CD4-positive, alpha-beta memory T cell (primary cell): ENCODE data around the gene ATP13A3. TPM values are rescaled to one million over a fixed set of nuclear protein-coding genes. Genes with fewer than 3 reads are reported as not detected.

Experiments used
- CTCF ChIA-PET: fragments of 350-600 bp; sonication (Branson Sonifier 250); formaldehyde crosslinking; loops from one replicate; lab custom pipeline; 2021; ENCODE audit warnings: inconsistent platforms; ENCODE audit not compliant: partially characterized antibody; lab: Charles Lee
- POLR2A ChIA-PET: fragments of 350-600 bp; sonication (Branson Sonifier 250); formaldehyde crosslinking; loops from one replicate; lab custom pipeline; 2021; ENCODE audit not compliant: partially characterized antibody; lab: Charles Lee
- DNase-seq, 5 donors: peaks; one replicate each; pipeline versions ENCODE4 v3.0.0 to v3.0.0-alpha.2; 2020 to 2022; ENCODE audit warnings: mixed read lengths in 1 of 5
- H3K27ac ChIP-seq: one replicate; pipeline ENCODE4 v1.7.0; 2013; ENCODE audit warnings: low read depth, low read length
- H3K27me3 ChIP-seq: 2 replicates; pipeline ENCODE4 v1.7.0; 2013; ENCODE audit warnings: mild to moderate bottlenecking, low read length, moderate library complexity; ENCODE audit not compliant: insufficient read depth
- H3K36me3 ChIP-seq: 2 replicates; pipeline ENCODE4 v1.7.0; 2013; ENCODE audit warnings: mild to moderate bottlenecking, low read length, moderate library complexity; ENCODE audit not compliant: insufficient read depth
- H3K4me1 ChIP-seq: 2 replicates; pipeline ENCODE4 v1.7.0; 2013; ENCODE audit warnings: mild to moderate bottlenecking, low read length, moderate library complexity; ENCODE audit not compliant: insufficient read depth
- H3K4me3 ChIP-seq, 2 donors: one replicate each; pipeline ENCODE4 v1.7.0; 2013; ENCODE audit warnings: low read length in 2 of 2, mild to moderate bottlenecking in 1 of 2
- H3K9me3 ChIP-seq, 2 donors: one replicate each; pipeline ENCODE4 v1.7.0; 2013; ENCODE audit warnings: low read length in 2 of 2, control low read depth in 1 of 2; ENCODE audit not compliant: control insufficient read depth in 1 of 2
- H3K27ac Mint-ChIP-seq, 7 donors: one replicate each; pipeline ENCODE4 v1.8.0; 2020 to 2021; ENCODE audit warnings: mixed read lengths in 7 of 7, mild to moderate bottlenecking in 6 of 7, inconsistent platforms in 3 of 7, moderate library complexity in 3 of 7
- H3K27me3 Mint-ChIP-seq, 2 donors: one replicate each; pipeline ENCODE4 v1.8.0; 2020 to 2021; ENCODE audit warnings: mixed read lengths in 2 of 2
- H3K36me3 Mint-ChIP-seq, 2 donors: one replicate each; pipeline ENCODE4 v1.8.0; 2020 to 2021; ENCODE audit warnings: mixed read lengths in 2 of 2, inconsistent platforms in 1 of 2, mild to moderate bottlenecking in 1 of 2
- H3K4me1 Mint-ChIP-seq, 4 donors: one replicate each; pipeline ENCODE4 v1.8.0; 2020 to 2021; ENCODE audit warnings: mixed read lengths in 4 of 4, mild to moderate bottlenecking in 1 of 4
- H3K4me3 Mint-ChIP-seq, 8 donors: one replicate each; pipeline ENCODE4 v1.8.0; 2020 to 2021; ENCODE audit warnings: mixed read lengths in 8 of 8, mild to moderate bottlenecking in 7 of 8, moderate library complexity in 6 of 8, inconsistent platforms in 3 of 8
- H3K9me3 Mint-ChIP-seq, 8 donors: one replicate each; pipeline ENCODE4 v1.8.0; 2020 to 2021; ENCODE audit warnings: mixed read lengths in 8 of 8, mild to moderate bottlenecking in 5 of 8, inconsistent platforms in 3 of 8, moderate library complexity in 1 of 8
- intact Hi-C: fragments of 100-400 bp; cut with micrococcal nuclease; formaldehyde crosslinking; loops from one replicate; pipeline ENCODE4 v1.15.1; 2023
- polyA plus RNA-seq, 2 donors: library from polyadenylated mRNA; unstranded; fragments of 300-500 nt; fragmentation: Illumina TruSeq; gene quantifications; one replicate each; pipeline ENCODE4 v1.2.3, GENCODE V29; 2021
- total RNA-seq, 2 experiments: library from RNA; stranded (reverse); gene quantifications; one replicate each; pipeline ENCODE4 v1.2.3, GENCODE V29; 2021

The ATP13A3 gene
- total and polyA plus RNA-seq, 4 experiments from 2014 or later: 6.7 to 62.7 (median 36.0) TPM

- POLR2A ChIA-PET: no interaction called here
Observed at GRCh38 chr3:194379651-194380050, 107.2 kb downstream of the ATP13A3 start.

GRCh38 chr3:194379231-194379630 is 107.6 kb downstream of the ATP13A3 start:
- CTCF ChIA-PET: interaction anchor here (1.0 kb wide), 1 partner anchor 36 kb away, joined by 4 read pairs; no protein-coding TSS in a partner anchor

More at GRCh38 chr3:194379651-194380050, 107.2 kb downstream of the ATP13A3 start:
- Histone ChIP-seq H3K9me3 (no peaks in the 10 kb centered on the region), H3K4me1 (no peaks in the 10 kb centered on the region), H3K4me3 (no peak overlapping the region), H3K27ac (no peak overlapping the region), H3K27me3 (peaks cover 5% of the 10 kb centered on the region), H3K36me3 (no peaks in the 10 kb centered on the region)
- DNase-seq: no peak
- Mint-ChIP-seq H3K9me3 (no peaks in the 10 kb centered on the region), H3K27ac (no peak overlapping the region), H3K27me3 (peaks cover 13 to 25% of the 10 kb centered on the region in 2 donors), H3K36me3 (no peaks in the 10 kb centered on the region), H3K4me1 (no peaks in the 10 kb centered on the region), H3K4me3 (no peak overlapping the region)
- CTCF ChIA-PET: no interaction called here
- intact Hi-C loops: no loop called here

GRCh38 chr3:194377708-194378107 is 109.1 kb downstream of the ATP13A3 start:
- Mint-ChIP-seq H3K4me1 (no peaks in the 10 kb centered on the region), H3K4me3 (no peak overlapping the region), H3K36me3 (no peaks in the 10 kb centered on the region), H3K27me3 (peaks cover 13 to 23% of the 10 kb centered on the region in 2 donors), H3K9me3 (no peaks in the 10 kb centered on the region), H3K27ac (no peak overlapping the region)
- Histone ChIP-seq H3K4me1 (no peaks in the 10 kb centered on the region), H3K27me3 (peaks cover 5% of the 10 kb centered on the region), H3K36me3 (no peaks in the 10 kb centered on the region), H3K4me3 (no peak overlapping the region), H3K27ac (no peak overlapping the region), H3K9me3 (no peaks in the 10 kb centered on the region)
- no peak for DNase-seq
- ChIA-PET CTCF (interaction anchor here (0.9 kb wide), 1 partner anchor 34 kb away, joined by 3 read pairs; no protein-coding TSS in a partner anchor), POLR2A (no interaction called here)
- intact Hi-C loops: no loop called here

More at GRCh38 chr3:194379231-194379630, 107.6 kb downstream of the ATP13A3 start:
- Mint-ChIP-seq H3K36me3 (no peaks in the 10 kb centered on the region), H3K9me3 (no peaks in the 10 kb centered on the region), H3K27me3 (peaks cover 13 to 25% of the 10 kb centered on the region in 2 donors), H3K27ac (no peak overlapping the region), H3K4me1 (no peaks in the 10 kb centered on the region), H3K4me3 (no peak overlapping the region)
- no peak overlapping the region for H3K27ac ChIP-seq
- DNase-seq: no peak
- H3K9me3 ChIP-seq: no peaks in the 10 kb centered on the region
- intact Hi-C loops: no loop called here
- H3K36me3 ChIP-seq: no peaks in the 10 kb centered on the region
- no peaks in the 10 kb centered on the region for H3K4me1 ChIP-seq
- H3K4me3 ChIP-seq: no peak overlapping the region
- POLR2A ChIA-PET: no interaction called here
- peaks cover 5% of the 10 kb centered on the region for H3K27me3 ChIP-seq

DNA sequence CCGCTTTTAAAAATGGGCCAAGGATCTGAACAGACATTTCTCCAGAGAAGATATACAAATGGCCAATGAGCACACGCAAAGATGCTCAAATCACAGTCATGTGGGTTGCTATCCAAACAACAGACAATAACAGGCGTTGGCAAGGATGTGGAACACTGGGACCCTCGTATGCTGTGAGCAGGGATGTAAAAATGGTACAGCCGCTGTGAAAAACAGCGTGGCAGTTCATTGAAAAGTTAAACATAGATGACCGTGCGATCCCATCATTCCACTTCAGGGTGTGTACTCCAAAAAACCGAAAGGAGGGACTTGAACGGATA is 110.6 kb downstream of the ATP13A3 start:
- POLR2A ChIA-PET: no interaction called here

DNA sequence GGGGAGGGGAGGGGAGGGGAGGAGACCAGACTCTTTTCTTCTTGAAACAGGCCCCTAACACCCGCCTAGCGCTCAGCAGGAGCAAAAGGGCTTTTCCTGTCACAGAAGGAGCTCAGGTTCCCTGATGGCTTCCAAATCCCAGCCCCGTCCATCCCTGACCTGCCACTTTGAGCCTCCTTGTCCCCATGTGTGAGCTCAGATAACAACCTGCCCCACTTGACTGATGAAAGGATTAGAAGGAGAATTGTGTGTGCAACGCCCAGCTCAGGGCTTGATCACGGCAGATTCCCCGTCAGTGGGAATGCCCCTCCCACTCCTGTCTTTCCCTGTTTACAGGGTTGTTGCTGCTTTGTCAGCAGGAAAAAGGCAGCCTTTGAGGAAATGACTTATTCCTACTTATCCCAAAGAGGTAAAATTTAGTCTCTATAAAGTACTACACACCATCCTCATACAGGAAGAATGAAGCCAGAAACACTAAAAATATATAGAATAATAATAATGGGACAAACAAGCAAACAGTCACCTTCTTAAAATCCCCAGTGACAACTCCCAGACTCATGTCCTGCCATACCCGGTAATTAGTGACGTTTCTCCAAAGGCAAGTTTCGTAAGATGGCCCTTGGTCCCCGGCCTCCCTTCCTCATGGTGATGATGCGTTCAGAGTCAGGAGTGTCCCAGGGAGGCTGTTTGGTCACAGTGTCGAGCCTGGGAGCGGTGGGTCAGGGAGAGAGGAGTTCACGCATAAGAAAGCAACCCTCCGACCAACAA is 111.1 kb downstream of the ATP13A3 start:
- H3K9me3 ChIP-seq: no peaks in the 10 kb centered on the region
- H3K4me1 ChIP-seq: no peaks in the 10 kb centered on the region
- POLR2A ChIA-PET: no interaction called here
- intact Hi-C loops: no loop called here
- H3K27ac ChIP-seq: no peak overlapping the region
- H3K4me1 Mint-ChIP-seq: no peaks in the 10 kb centered on the region
- H3K9me3 Mint-ChIP-seq: no peaks in the 10 kb centered on the region
- no peak overlapping the region for H3K4me3 Mint-ChIP-seq
- no peak for DNase-seq
- H3K36me3 Mint-ChIP-seq: no peaks in the 10 kb centered on the region
- no peak overlapping the region for H3K4me3 ChIP-seq
- peaks cover 21 to 27% of the 10 kb centered on the region in 2 donors for H3K27me3 Mint-ChIP-seq
- no peaks in the 10 kb centered on the region for H3K36me3 ChIP-seq
- CTCF ChIA-PET: no interaction called here
- H3K27me3 ChIP-seq: peaks cover 5% of the 10 kb centered on the region
- H3K27ac Mint-ChIP-seq: no peak overlapping the region

More for the DNA sequence above, 110.6 kb downstream of the ATP13A3 start:
- Mint-ChIP-seq H3K9me3 (no peaks in the 10 kb centered on the region), H3K36me3 (no peaks in the 10 kb centered on the region), H3K4me3 (no peak overlapping the region), H3K4me1 (no peaks in the 10 kb centered on the region), H3K27ac (no peak overlapping the region), H3K27me3 (peaks cover 20 to 25% of the 10 kb centered on the region in 2 donors)
- peaks cover 5% of the 10 kb centered on the region for H3K27me3 ChIP-seq
- no peaks in the 10 kb centered on the region for H3K36me3 ChIP-seq
- intact Hi-C loops: no loop called here
- CTCF ChIA-PET: no interaction called here
- no peaks in the 10 kb centered on the region for H3K4me1 ChIP-seq
- H3K27ac ChIP-seq: no peak overlapping the region
- no peaks in the 10 kb centered on the region for H3K9me3 ChIP-seq
- H3K4me3 ChIP-seq: no peak overlapping the region
- DNase-seq: no peak

DNA sequence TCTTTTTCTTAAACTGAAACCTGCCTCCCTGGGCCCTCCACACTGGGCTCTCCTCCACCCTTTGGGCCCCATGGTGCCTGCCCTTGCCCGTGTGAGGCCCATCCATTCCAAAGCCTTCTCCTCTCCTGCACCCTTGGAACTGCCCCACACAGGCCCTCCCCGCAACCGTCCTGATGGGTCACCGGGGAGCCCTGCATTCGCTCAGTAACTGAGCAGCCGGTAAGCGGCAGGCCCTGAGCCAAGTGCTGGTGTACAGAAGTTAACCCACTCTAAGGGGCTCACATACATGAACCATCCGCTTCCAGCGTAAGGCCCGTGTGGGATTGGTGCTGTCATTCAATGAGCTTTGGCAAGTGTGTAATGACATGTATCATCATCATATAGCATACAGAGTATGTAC is 111.9 kb downstream of the ATP13A3 start:
- Mint-ChIP-seq H3K4me1 (no peaks in the 10 kb centered on the region), H3K27ac (no peak overlapping the region), H3K36me3 (no peaks in the 10 kb centered on the region), H3K27me3 (peaks cover 23 to 32% of the 10 kb centered on the region in 2 donors), H3K4me3 (no peak overlapping the region), H3K9me3 (no peaks in the 10 kb centered on the region)
- ChIA-PET CTCF (no interaction called here), POLR2A (no interaction called here)
- H3K27ac ChIP-seq: no peak overlapping the region
- peaks cover 5% of the 10 kb centered on the region for H3K27me3 ChIP-seq
- H3K36me3 ChIP-seq: no peaks in the 10 kb centered on the region
- H3K4me1 ChIP-seq: no peaks in the 10 kb centered on the region
- H3K4me3 ChIP-seq: no peak overlapping the region
- intact Hi-C loops: no loop called here
- no peak for DNase-seq
- no peaks in the 10 kb centered on the region for H3K9me3 ChIP-seq

DNA sequence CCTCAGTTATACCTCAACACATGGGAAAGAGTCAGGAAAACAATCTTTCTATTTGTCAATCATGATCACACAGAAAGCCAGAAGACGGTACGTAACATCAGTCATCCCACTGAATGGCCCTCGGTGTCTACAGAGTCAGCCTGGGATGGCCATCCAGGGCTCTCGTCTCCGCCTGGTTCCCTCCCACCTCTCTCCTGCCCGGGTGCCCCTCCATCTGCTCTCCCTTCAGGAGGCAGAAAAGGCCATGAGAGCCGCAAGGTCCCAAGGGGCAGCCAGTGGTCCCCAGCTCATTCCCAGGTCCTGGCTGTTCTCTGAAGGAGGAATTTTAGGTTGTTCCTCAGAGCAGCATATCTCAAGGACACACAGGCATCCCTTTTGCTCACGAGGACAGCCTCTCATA is 112.9 kb downstream of the ATP13A3 start:
- ChIA-PET POLR2A (no interaction called here), CTCF (no interaction called here)
- intact Hi-C loops: no loop called here
- H3K9me3 Mint-ChIP-seq: no peaks in the 10 kb centered on the region
- H3K27me3 ChIP-seq: peaks cover 5% of the 10 kb centered on the region
- no peak overlapping the region for H3K27ac ChIP-seq
- H3K4me1 ChIP-seq: no peaks in the 10 kb centered on the region
- no peak for DNase-seq
- no peaks in the 10 kb centered on the region for H3K9me3 ChIP-seq
- H3K36me3 Mint-ChIP-seq: no peaks in the 10 kb centered on the region
- H3K27me3 Mint-ChIP-seq: peaks cover 25 to 33% of the 10 kb centered on the region in 2 donors
- H3K27ac Mint-ChIP-seq: no peak overlapping the region
- no peaks in the 10 kb centered on the region for H3K4me1 Mint-ChIP-seq
- no peak overlapping the region for H3K4me3 ChIP-seq
- H3K36me3 ChIP-seq: no peaks in the 10 kb centered on the region
- H3K4me3 Mint-ChIP-seq: no peak overlapping the region
